GM18502 (cell line): ENCODE data around the gene KBTBD13.
"Not testable (repeated sequence)": the region's sequence is repeated elsewhere in the genome, so short reads cannot be mapped to it uniquely, and the experiment has no call there.

Source experiments
- ATAC-seq: cut with Tn5 transposase; IDR thresholded peaks from one replicate; pipeline ENCODE4 v1.9.1; 2021; ENCODE audit warnings: mild to moderate bottlenecking; ENCODE audit not compliant: unreplicated experiment, poor library complexity

Gene KBTBD13

DNA sequence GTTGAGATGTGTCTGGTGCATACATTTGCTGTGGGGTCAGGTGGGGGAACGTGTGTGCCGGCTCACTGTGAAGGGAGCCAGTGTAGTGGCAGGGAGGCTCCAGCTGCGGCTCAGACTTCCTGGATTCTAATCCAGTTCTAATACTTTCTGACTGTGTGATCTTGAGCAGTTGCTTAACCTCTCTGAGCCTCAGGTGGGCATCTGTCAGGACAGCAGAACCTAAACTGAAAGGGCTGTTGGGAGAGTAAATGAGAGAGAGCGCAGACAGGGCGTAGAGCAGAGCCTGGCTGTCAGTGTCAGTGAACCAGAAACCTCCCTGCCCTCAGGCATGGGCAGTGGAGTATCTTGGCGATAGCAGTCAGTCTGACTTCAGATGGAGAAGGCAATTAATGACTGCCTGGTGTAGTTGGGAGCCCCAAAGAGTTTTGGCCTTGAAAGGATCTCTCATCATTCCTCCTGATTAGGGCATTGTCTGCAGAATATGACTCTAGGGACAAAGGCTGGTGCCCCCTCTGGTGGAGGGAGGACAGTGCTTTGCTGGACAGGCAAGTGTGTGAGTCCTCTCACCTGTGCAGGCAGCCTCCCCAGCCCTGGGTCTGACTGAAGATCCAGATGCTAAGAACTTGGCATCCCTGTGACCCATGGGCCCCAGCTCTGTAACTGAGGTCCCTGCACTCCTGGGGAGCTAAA is 9.6 kb downstream of the KBTBD13 start:
- no peak for ATAC-seq

DNA sequence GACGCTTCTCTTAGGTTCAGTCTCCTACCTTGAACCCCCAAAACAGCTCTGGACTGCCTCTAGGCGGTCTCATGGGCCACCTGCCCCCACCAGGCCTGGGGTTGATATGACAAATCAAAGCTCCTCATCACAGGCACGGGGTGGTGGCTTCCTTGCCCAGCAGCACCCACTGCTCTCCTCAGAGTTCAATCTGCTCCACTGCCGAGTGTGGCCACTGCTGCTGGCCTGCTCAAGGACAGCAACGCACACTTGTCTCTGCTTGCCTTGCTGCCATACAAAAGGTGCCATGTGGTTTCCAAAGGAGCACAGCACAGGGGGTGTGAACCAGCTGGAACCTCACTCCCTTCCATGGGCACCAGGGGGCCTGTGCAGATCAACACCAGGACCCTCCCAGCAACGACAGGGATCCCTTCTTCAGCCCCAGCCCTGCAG is 10.2 kb downstream of the KBTBD13 start:
- ATAC-seq = no peak

DNA sequence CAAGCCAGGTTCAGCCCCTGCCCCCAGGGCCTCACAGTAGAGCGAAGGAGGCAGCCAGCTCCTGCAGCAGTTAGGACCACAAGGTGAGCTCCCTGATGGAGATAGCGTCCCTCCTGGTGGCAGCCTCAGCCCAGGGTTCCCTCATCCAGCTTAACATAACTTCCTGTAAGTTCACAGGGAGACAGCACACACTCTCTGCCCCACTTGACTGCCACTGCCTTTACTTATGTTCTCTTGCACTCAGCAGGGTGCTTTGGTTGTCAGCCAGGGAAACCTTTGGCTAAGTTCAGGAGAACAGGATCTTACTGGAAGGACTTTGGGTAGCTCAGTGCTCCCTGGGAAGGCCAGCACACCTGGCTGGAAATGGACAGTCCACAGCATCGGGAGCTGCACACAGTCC is 10.9 kb downstream of the KBTBD13 start:
- ATAC-seq = no peak

DNA sequence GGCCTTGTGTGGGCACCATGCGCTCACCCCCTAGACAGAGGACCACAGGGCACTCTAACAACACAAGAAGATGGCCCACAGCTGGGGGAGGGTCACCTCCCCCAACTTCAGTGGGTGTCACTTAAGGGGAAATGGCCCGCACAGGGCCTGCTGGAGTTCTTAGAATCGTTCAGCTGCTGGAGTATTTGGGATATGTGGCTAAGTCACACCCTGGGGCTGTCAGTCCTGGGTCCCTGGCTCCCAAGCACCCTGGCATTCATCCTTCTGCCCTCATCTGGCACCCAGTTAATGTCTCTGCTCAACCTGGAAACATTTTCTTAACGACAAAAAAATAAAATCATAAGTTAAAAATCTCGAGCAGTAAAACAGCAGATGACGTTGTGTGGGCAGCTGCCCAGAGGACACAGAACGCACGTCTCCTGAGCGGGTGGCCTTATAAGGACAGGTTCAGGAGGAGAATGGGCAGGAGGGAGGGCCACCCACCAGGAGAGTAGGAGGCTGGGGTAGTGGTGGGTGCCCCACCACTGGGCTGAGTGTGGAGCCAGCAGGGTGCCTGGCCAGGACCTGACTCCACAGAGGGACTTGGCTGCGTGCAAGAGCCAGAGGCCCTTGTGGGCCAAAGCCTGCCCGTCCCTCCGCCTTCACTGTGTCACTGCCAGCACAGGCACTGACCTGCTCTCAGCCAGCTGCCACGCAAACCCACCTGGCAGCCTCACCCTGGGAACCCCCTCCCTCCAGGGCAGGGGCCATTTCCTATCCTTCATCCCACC is 11.5 kb downstream of the KBTBD13 start:
- ATAC-seq = no peak

DNA sequence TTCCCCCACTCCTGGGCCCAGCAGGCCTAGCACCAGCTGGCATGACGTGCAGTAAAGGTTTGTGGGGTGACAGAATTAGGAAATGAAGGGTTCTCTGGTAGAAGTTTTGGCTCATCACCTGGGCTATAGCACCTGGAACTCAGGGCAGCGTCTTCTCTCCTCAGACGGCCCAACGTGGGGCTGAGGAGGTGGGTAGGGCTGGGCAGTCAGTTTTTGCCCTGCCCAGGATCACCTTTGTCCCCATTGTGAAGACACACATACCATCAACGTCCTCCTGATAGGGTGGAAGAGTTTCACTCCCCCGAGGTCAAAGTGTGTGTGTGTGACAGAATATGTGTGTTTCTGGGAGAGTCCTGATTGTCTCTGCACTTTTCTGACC is 12.1 kb downstream of the KBTBD13 start:
- ATAC-seq = no peak

DNA sequence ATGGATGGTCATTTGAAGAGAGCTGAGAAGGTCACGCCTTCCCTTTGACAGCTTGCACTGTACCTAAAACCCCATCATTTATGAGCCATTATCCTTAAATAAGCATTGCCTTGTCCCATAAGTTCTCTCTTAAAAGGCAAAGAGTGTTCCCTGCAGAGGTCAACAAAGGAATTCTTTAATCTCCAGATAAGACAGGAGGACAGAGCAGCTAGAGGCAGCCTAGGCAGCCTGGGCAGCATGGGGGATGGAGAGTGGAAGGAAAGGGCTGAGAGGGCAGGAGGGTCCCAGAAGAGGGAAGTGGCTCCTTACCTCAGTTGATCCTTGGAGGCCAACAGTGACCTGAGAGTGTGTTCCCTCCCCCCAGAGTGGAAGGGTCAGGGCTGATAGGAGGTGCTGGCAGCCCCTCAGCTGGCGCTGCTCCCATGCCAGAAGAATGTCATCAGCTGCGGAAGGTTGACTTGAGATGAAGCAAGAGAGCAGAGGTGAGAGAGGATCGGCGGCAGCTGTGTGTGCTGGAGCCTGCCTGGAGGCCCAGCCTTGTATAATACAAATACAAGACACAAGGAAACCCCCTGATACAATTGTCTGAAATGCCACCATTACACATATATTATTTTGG is 12.8 kb downstream of the KBTBD13 start:
- no peak for ATAC-seq

DNA sequence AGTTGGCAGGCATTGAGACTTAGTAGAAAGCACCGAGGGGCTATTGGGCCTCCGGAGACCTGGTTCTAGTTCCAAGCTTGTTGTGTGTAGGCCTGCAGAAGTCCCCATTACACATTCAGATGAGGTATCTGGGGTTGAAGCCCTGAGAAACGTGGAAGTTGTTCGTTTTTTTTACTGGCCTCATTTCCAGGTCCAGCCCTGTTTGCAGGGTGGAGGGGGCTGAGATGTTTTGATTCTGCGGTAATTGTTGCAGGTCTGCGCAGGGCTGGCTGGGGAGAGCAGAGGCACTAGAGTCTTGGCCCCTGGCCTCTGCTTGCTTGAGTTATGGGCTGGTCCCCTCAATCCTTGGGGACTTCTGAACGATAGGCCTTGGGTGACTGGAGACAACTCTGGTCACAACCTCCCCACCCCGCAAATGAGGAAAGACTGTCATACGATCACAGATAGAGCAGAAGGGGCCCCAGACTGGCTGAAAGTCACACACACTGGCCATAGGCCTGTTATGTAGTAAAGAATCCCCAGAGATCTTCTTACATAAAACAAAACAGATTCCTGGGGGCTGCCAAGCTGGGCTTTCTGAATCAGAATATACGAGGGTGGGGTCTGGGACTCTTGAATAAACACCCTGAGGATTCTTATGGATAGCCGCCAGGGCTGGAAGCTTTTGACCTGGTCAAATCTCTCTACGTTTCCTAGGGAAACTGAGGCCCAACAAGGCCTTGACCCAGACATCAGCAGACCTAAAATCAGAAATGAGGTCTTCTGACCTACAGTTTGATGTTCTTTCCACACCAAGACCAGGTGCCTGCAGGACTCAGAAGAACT is 15.6 kb downstream of the KBTBD13 start:
- ATAC-seq = no peak

DNA sequence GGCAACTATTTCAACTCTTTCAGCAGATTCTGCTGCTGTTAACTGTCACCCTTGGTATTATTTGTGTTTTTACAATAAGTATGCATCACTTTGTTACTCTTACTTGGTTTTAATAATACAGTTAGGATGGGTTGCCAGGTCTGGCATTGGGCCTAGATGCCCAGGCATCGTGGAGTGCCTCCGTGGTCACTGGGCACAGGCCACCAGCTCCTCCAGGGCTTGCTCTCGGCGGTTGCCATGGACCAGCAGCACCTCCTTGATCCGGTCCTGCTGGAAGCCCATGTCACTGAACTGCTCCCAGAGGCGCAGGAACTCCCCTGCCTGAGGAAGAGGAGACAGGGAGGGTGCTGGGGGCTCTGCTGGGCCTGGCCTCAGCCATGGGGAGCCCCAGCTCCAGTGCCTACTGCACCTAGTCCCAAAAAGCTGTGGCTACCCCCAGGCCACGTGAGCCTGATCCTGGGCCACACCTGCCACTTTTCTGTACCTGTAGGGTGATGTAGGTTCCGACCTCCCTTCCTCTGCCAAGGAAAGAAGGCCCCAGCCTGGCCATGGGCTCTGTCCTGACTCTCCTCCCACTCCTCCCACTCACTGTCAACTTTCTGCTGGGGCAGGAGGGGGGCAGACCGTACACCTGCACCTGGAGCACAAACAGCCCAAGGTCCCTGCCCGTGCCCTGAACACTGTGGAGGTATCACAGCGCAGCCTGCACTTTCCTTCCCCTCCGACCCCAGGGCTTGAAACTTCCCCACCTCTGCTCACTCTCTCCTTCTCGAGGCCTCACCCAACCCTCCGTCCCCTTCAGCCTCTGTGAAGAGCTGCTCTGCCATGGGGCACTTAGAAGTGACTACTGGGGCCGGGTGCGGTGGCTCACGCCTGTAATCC is 16.6 kb downstream of the KBTBD13 start:
- no peak for ATAC-seq

DNA sequence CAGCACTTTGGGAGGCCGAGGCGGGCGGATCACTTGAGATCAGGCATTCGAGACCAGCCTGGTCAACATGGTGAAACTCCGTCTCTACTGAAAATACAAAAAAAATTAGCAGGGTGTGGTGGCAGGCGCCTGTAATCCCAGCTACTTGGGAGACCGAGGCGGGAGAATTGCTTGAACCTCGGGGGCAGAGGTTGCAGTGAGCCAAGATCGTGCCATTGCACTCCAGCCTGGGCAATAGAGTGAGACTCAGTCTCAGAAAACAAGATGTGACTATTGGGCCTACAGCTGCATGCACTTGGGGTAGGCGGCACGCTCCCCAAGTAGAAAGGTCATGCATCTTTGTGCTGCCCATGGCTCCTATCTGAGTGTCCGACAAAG is 17.2 kb downstream of the KBTBD13 start:
- ATAC-seq = not testable (repeated sequence)

DNA sequence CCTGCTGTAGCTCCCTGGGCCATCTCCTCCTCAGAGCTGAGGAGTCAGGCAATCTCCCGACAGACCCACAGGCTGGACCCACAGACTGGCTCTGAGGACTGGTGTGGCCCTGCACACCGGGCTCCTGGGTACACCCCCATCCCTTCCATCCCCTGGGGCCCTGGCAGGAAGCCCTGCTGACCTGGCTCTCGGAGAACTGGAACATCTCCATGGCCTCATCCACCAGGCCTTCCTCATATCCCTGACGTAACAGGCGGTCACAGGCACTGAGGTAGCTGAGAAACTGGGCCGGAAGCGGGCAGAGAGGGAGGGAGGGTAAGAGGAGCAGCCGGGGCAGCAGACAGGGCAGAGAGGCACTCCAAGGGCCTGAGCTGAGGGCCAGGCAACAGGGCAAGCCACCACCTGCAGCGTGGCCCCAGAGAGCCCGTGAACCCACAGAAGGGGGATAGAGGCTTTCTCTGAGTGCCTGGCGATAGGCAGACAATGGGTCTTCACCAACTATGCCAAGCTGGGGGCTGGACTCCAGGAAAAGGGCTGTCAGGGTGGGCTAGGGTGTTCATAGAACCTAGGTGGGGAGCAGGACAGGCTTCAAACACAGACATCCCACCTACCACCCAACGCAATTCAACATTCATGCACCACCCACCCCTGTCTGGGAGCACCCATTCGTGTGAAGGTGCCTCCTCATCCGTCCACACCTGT is 17.9 kb downstream of the KBTBD13 start:
- no peak for ATAC-seq

DNA sequence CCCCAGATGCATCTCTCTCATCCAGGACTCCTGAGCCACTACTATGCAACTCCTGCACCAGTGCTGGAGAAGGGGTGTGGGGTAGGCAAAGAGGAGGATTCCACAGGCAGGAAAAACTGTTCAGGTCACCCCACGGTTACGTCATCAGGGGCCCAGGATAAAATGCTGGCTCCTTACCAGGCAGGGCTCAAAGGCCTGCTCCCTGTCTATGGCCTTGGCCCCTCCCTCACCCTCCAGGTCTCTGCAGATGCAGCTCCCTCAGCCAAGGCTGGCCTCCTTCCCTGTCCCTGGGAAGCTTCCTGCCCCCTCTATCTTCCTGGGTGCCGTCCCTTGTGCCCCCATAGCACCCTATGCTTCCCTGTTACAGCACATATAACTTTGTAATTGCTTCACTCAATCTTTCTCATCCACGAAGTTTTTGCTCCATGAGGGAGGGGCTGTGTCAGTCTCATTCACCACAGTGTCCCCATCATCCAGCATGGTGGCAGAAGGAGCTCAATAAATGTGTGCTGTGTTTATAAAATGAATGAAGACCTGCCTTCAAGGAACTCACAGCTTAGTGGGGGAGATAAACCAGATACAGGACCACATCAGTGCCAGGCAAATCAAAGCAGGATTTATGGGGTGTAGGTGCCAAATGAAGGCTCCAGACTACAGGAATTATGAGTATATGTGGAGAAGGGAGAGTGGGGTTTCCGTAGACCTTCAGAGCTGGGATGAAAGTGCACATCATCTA is 18.6 kb downstream of the KBTBD13 start:
- no peak for ATAC-seq

DNA sequence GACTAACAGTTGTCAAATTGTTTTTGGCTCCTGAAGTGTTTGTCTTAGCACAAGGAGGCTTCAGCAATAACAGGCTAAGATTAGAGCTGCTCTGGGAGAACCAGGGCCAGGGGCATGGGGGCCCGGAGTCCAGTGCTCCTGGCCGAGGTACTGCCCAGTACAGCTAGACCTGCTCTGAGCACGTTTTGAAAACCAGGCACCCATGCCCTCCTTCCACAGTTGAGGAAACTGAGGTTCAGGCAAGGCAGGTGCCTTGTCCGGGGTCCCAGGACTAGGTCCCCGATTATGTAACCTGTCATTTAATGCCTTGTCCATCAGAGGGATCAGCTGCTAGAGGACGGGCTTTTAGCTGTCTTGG is 19.2 kb downstream of the KBTBD13 start:
- ATAC-seq = no peak

DNA sequence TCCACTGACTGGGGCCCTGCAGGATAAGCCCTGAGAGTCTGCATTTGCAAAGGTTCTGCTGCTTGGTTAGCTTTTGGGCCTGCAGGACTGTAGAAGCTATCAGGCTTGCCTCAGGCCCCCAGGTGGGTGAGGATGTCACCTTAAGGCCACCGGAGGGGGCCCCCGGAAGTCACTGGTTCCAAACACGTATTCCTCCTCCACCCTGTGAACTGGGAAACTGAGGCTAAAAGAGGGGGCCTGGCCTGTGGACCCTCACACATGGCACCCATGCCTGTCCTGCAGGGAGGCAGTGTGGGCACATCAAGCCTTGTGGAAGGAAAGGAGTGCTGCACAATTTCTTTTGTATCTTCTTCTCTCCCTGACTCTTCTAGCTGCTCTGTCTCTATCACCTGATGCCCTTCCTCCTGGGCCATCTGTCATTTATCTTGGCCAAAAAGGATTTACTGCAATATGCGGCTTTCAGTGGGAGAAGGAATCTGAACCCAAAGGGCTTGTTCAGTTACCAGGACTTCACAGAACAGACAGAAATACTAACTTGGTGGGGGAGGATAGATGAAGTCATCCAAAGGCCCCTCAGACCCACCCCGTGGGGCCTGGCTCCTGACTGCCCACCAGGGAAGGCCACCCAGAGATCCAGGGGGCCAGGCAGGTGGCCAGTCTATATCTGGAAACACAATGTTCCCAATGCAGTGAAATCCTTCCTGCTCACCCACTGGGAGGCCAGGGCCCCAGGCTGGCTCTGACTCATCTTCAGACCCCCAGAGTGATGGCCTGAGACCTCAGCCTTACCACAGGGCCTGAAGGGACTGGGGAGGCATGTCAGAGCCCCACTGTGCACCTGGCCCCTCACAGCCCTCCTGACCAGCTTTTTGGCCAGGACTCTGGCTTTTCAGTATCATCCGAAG is 20.2 kb downstream of the KBTBD13 start:
- ATAC-seq = no peak

DNA sequence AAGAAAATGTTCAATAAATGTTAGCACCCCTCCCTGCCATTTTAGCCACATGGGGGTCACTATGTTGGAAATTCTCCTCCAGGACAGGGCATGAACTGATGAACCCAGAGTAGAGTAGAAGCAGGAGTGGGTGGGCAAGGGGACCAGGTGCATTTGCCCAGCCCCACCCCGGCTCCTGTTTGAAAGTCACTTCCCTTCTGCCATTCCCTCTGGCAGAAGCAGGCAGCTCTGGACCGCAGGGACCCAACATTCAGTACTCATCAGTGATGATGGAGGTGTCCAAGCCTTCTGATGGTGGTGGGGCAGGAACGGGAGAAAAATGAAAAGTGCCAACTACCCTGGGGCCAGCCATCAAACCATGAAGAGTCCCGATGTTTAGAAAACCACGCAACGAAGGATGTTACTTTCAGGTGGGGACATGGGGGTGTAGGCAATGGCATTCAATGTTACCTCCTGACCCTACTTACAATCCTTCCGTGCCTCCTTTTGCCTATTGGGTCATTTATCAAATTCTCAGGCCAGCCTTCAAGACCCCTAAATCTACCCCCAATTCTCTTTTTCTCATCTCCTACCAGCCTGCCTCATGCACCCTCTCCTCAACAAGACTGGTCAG is 21.2 kb downstream of the KBTBD13 start:
- no peak for ATAC-seq

DNA sequence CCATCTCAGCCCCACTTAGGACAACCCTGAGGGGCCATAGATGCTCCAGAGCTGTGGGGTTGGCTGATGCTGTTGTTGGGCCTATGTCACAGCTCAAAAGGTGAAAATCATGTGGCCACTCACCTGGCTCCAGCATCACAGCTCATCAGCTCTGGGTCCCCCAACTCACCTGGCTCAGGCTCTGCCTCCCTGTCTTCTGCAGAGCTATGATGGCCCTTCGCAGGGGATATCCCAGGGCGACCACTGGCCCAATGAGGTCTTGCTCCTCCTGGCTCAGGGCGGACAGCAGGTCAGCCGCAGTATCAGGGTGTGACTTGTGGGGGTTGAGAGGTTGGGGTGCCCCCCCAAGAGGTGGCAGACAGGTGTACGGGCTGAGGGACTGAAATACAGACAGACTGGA is 22.8 kb downstream of the KBTBD13 start:
- ATAC-seq = no peak

DNA sequence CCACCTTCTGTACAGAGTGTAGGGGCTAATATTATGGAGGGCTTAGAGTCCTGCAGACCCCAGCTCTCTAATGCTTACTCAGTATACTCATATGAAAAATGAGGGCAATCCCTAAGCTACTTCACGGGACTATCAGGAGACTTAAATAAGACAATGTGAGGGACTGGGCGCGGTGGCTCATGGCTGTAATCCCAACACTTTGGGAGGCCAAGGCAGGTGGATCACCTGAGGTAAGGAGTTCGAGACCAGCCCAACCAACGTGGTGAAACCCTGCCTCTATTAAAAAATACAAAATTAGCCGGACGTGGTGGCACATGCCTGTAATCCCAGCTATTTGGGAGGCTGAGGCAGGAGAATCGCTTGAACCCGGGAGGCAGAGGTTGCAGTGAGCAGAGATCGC is 23.3 kb downstream of the KBTBD13 start:
- ATAC-seq = not testable (repeated sequence)

DNA sequence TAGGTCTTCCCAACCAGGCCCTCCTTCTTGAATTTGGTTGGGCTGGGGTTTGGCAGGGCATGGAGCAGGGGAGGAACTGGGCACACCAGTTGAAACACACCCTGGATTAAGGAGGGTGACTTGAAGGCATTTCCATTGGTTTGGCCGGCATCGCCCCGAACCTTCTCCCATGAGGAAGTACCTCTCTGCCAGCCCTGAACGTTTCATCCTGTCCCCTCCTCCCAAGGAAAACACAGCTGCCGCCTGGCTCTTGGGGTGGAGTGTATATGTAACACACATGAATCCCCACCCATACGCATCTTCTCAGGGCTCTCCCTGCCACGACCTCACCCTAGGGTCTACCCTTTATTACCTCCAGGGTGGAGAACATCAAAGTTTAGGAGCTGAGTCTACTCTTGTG is 23.9 kb downstream of the KBTBD13 start:
- no peak for ATAC-seq
